Subcutaneous adipose tissue (tissue), 4 donors: ENCODE data around the gene IL1RAP. TPM values are rescaled to one million over a fixed set of nuclear protein-coding genes. Genes with fewer than 3 reads are reported as not detected.

Experiments used
- CTCF ChIP-seq: fragments of 450-650 bp; IDR thresholded peaks from one replicate; pipeline ENCODE4 v1.5.1; 2016; ENCODE audit warnings: low read depth, mild to moderate bottlenecking, control low read depth, antibody characterized with exemption, moderate library complexity
- total RNA-seq, 4 donors: library from RNA; depleted of rRNA; stranded (reverse); fragments of >200 nt; gene quantifications; one replicate each; pipeline ENCODE4 v1.1.0, GENCODE V29; 2016

IL1RAP gene
- total RNA-seq, 4 donors from 2014 or later, result 4.7 to 18.9 (median 9.7) TPM

GRCh38 chr3:190701096-190701532 is 187.2 kb downstream of the IL1RAP start:
- TF ChIP-seq CTCF, result no peak

GRCh38 chr3:190706582-190706981 is 192.7 kb downstream of the IL1RAP start:
- no peak for TF ChIP-seq CTCF

Other genes starting within 250 kb of the IL1RAP start
- 1 to 10 TPM in 2 of 4 donors, under 1 TPM in 1, not detected in 1; 0.34 to 6.2 (median 1.3) TPM for gene CLDN1, start 191.6 kb upstream of the IL1RAP start, total RNA-seq
- 1 to 10 TPM in 1 of 4 donors, not detected in 3; 1.2 TPM for gene CLDN16, start 125.9 kb upstream of the IL1RAP start, total RNA-seq
- gene TMEM207, start 64.2 kb upstream of the IL1RAP start, total RNA-seq, result not detected